ENCODE results near the gene NKPD1.
A peak's percentile ranks its signal among the peaks of the same experiment; 100 is the strongest.
"Not testable (repeated sequence)": the region's sequence is repeated elsewhere in the genome, so short reads cannot be mapped to it uniquely, and the experiment has no call there.

The NKPD1 gene

GRCh38 chr19:45118591-45119355 is 42.0 kb downstream of the NKPD1 start:
- H3K36me3 ChIP-seq (ENCODE audit: control insufficient read depth in 4 of 4, insufficient read depth in 4 of 4, low read length in 3 of 4): not testable (repeated sequence)
- WGBS (ENCODE audit: insufficient coverage): 8% methylated on average over 13 of the region's 18 CpGs
- POLR2A ChIA-PET: interaction anchor here (0.6 to 1.2 kb wide), 5 partner anchors 11 to 744 kb away, joined by 3 read pairs; no protein-coding TSS in a partner anchor

GRCh38 chr19:45118106-45118505 is 42.7 kb downstream of the NKPD1 start:
- H3K9me3 ChIP-seq (ENCODE audit: control extremely low read depth in 1 of 5, control insufficient read depth in 4 of 5, insufficient read depth in 2 of 5, low read depth in 1 of 5, low read length in 4 of 5): no peaks in the 10 kb centered on the region
- peak overlapping the region in 1 of 2 experiments; percentile 40 for H3K27ac ChIP-seq (ENCODE audit: insufficient read depth in 1 of 2, low read depth in 1 of 2, low read length in 2 of 2, poor library complexity in 1 of 2, severe bottlenecking in 2 of 2)
- peaks cover 0 to 1% (median 0%) of the 10 kb centered on the region in 4 experiments for H3K36me3 ChIP-seq (ENCODE audit: control insufficient read depth in 4 of 4, insufficient read depth in 4 of 4, low read length in 3 of 4)
- no peaks in the 10 kb centered on the region for H3K27me3 ChIP-seq (replicated peaks in 2 of 5; ENCODE audit: control insufficient read depth in 4 of 5, insufficient read depth in 5 of 5, low read length in 4 of 5)
- peaks cover 5 to 87% (median 74%) of the 10 kb centered on the region in 4 experiments for H3K4me1 ChIP-seq (ENCODE audit: control extremely low read depth in 1 of 4, control insufficient read depth in 4 of 4, insufficient read depth in 4 of 4, low read length in 3 of 4)
- WGBS (ENCODE audit: insufficient coverage): 66% methylated on average over 3 of the region's 5 CpGs
- ChIA-PET POLR2A (interaction anchor here (0.6 to 1.2 kb wide), 3 partner anchors 13 to 101 kb away, joined by 3 read pairs; no protein-coding TSS in a partner anchor), CTCF (interaction anchor here (0.8 to 3.0 kb wide), 11 partner anchors 8 to 429 kb away, joined by 3 to 15 read pairs (median 3); partner anchors contain the start of gene PPP1R37)
- no peak for DNase-seq
- H3K4me3 ChIP-seq (ENCODE audit: control insufficient read depth in 1 of 7, extremely low read depth in 1 of 7, insufficient read depth in 4 of 7, low read depth in 2 of 7, low read length in 6 of 7): peak overlapping the region in 4 of 7 experiments; percentile 12 to 60 (median 31)

More at GRCh38 chr19:45118591-45119355, 42.0 kb downstream of the NKPD1 start:
- Histone ChIP-seq H3K4me3 (ENCODE audit: control insufficient read depth in 1 of 7, extremely low read depth in 1 of 7, insufficient read depth in 4 of 7, low read depth in 2 of 7, low read length in 6 of 7) (peak overlapping the region in 4 of 7 experiments; percentile 6 to 60 (median 22)), H3K4me1 (ENCODE audit: control extremely low read depth in 1 of 4, control insufficient read depth in 4 of 4, insufficient read depth in 4 of 4, low read length in 3 of 4) (peaks cover 5 to 83% (median 69%) of the 10 kb centered on the region in 4 experiments), H3K27ac (ENCODE audit: insufficient read depth in 1 of 2, low read depth in 1 of 2, low read length in 2 of 2, poor library complexity in 1 of 2, severe bottlenecking in 2 of 2) (peak overlapping the region in 1 of 2 experiments; percentile 40)
- not testable (repeated sequence) for H3K9me3 ChIP-seq (ENCODE audit: control extremely low read depth in 1 of 5, control insufficient read depth in 4 of 5, insufficient read depth in 2 of 5, low read depth in 1 of 5, low read length in 4 of 5); H3K27me3 ChIP-seq (replicated peaks in 2 of 5; ENCODE audit: control insufficient read depth in 4 of 5, insufficient read depth in 5 of 5, low read length in 4 of 5)
- DNase-seq: peak in 2 of 3 donors; percentile 76 to 82
- CTCF ChIA-PET: interaction anchor here (0.9 to 3.0 kb wide), 8 partner anchors 16 to 221 kb away, joined by 3 to 15 read pairs (median 3); partner anchors contain the start of gene PPP1R37

GRCh38 chr19:45117671-45118070 is 43.1 kb downstream of the NKPD1 start:
- 84% methylated on average over 12 of the region's 12 CpGs for WGBS (ENCODE audit: insufficient coverage)
- no peaks in the 10 kb centered on the region for H3K36me3 ChIP-seq (ENCODE audit: control insufficient read depth in 4 of 4, insufficient read depth in 4 of 4, low read length in 3 of 4)
- ChIA-PET POLR2A (no interaction called here), CTCF (interaction anchor here (0.8 to 3.0 kb wide), 9 partner anchors 9 to 428 kb away, joined by 3 to 15 read pairs (median 3); partner anchors contain the start of gene PPP1R37)
- no peak overlapping the region for H3K27ac ChIP-seq (ENCODE audit: insufficient read depth in 1 of 2, low read depth in 1 of 2, low read length in 2 of 2, poor library complexity in 1 of 2, severe bottlenecking in 2 of 2)
- H3K27me3 ChIP-seq (replicated peaks in 2 of 5; ENCODE audit: control insufficient read depth in 4 of 5, insufficient read depth in 5 of 5, low read length in 4 of 5): no peaks in the 10 kb centered on the region
- H3K4me3 ChIP-seq (ENCODE audit: control insufficient read depth in 1 of 7, extremely low read depth in 1 of 7, insufficient read depth in 4 of 7, low read depth in 2 of 7, low read length in 6 of 7): peak overlapping the region in 3 of 7 experiments; percentile 33 to 42 (median 40)
- no peaks in the 10 kb centered on the region for H3K9me3 ChIP-seq (ENCODE audit: control extremely low read depth in 1 of 5, control insufficient read depth in 4 of 5, insufficient read depth in 2 of 5, low read depth in 1 of 5, low read length in 4 of 5)
- H3K4me1 ChIP-seq (ENCODE audit: control extremely low read depth in 1 of 4, control insufficient read depth in 4 of 4, insufficient read depth in 4 of 4, low read length in 3 of 4): peaks cover 5 to 87% (median 75%) of the 10 kb centered on the region in 4 experiments
- DNase-seq: no peak

- Histone ChIP-seq H3K27ac (ENCODE audit: insufficient read depth in 1 of 2, low read depth in 1 of 2, low read length in 2 of 2, poor library complexity in 1 of 2, severe bottlenecking in 2 of 2) (no peak overlapping the region), H3K9me3 (ENCODE audit: control extremely low read depth in 1 of 5, control insufficient read depth in 4 of 5, insufficient read depth in 2 of 5, low read depth in 1 of 5, low read length in 4 of 5) (no peaks in the 10 kb centered on the region), H3K4me3 (ENCODE audit: control insufficient read depth in 1 of 7, extremely low read depth in 1 of 7, insufficient read depth in 4 of 7, low read depth in 2 of 7, low read length in 6 of 7) (peak overlapping the region in 4 of 7 experiments; percentile 4 to 42 (median 36)), H3K4me1 (ENCODE audit: control extremely low read depth in 1 of 4, control insufficient read depth in 4 of 4, insufficient read depth in 4 of 4, low read length in 3 of 4) (peaks cover 5 to 82% (median 70%) of the 10 kb centered on the region in 4 experiments), H3K27me3 (replicated peaks in 2 of 5; ENCODE audit: control insufficient read depth in 4 of 5, insufficient read depth in 5 of 5, low read length in 4 of 5) (no peaks in the 10 kb centered on the region), H3K36me3 (ENCODE audit: control insufficient read depth in 4 of 4, insufficient read depth in 4 of 4, low read length in 3 of 4) (no peaks in the 10 kb centered on the region)
- peak; percentile 58 to 92 (median 89) for DNase-seq
- POLR2A ChIA-PET: no interaction called here
- CTCF ChIA-PET: interaction anchor here (0.8 to 3.0 kb wide), 6 partner anchors 9 to 428 kb away, joined by 3 to 15 read pairs (median 6); partner anchors contain the start of gene PPP1R37
- 2% methylated on average over 14 of the region's 16 CpGs for WGBS (ENCODE audit: insufficient coverage)
These were observed 43.6 kb downstream of the NKPD1 start for GRCh38 chr19:45117167-45117594.

DNA sequence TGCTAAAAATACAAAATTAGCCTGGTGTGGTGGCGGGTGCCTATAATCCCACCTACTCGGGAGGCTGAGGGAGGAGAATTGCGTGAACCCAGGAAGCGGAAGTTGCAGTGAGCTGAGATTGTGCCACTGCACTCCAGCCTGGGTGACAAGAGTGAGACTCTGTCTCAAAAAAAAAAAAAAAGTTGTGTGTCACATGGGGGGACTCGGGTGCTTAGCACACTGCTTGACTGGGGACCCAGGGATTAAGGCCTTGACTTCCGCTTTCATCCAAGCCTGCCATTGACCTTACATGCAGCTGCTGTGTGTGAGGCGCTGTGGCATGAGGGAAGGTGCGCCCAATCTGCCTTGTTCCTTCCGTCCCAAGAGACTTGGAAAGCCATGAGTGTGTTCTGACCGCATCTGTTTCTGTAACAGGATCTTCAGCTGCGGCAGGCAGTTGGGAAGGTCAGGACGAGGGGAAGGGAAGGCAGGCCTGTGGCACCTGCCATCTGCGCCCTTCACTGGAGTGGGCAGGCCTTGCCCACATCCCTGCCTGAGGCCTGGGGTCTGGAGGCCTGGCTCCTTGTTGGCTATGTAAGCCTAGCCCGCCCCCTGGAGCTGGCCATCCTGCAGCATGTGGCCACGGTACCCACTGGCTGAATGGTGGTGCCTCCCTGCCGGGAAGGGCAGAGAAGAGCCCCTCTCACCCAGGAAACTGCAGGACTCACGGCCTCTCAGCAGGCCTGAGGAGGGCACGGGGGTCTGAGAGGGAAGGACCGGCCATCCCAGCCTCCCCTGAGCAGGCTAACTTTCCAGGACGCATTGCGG is 44.8 kb downstream of the NKPD1 start:
- Histone ChIP-seq H3K36me3 (ENCODE audit: control insufficient read depth in 4 of 4, insufficient read depth in 4 of 4, low read length in 3 of 4) (no peaks in the 10 kb centered on the region), H3K4me3 (ENCODE audit: control insufficient read depth in 1 of 7, extremely low read depth in 1 of 7, insufficient read depth in 4 of 7, low read depth in 2 of 7, low read length in 6 of 7) (no peak overlapping the region), H3K27me3 (replicated peaks in 2 of 5; ENCODE audit: control insufficient read depth in 4 of 5, insufficient read depth in 5 of 5, low read length in 4 of 5) (no peaks in the 10 kb centered on the region), H3K4me1 (ENCODE audit: control extremely low read depth in 1 of 4, control insufficient read depth in 4 of 4, insufficient read depth in 4 of 4, low read length in 3 of 4) (peaks cover 5 to 76% (median 60%) of the 10 kb centered on the region in 4 experiments), H3K27ac (ENCODE audit: insufficient read depth in 1 of 2, low read depth in 1 of 2, low read length in 2 of 2, poor library complexity in 1 of 2, severe bottlenecking in 2 of 2) (no peak overlapping the region), H3K9me3 (ENCODE audit: control extremely low read depth in 1 of 5, control insufficient read depth in 4 of 5, insufficient read depth in 2 of 5, low read depth in 1 of 5, low read length in 4 of 5) (no peaks in the 10 kb centered on the region)
- CTCF ChIA-PET: interaction anchor here (0.6 to 2.2 kb wide), 3 partner anchors 11 to 438 kb away, joined by 3 to 7 read pairs (median 4); no protein-coding TSS in a partner anchor
- DNase-seq: peak in 1 of 3 donors; percentile 30
- POLR2A ChIA-PET: no interaction called here
- WGBS (ENCODE audit: insufficient coverage): 95% methylated on average over 21 of the region's 21 CpGs

DNA sequence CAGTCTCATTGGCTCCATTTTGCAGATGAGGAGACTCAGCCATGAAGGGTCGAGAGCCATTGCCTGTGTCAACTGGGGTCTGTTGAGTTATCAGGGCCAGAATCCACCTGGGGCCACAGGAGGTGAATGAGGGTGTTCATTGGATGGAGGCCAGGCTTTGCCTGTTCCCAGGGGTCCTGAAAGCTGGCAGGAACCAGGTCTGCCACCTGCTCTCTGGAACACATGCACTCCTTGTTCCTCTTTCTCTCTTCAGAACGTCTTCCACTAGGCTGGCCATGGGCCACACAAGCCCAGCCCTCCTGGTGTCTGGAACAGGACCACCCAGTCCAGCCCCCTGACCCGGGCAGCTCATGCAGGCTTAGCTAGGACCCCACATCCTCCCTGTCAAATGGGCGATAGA is 46.7 kb downstream of the NKPD1 start:
- H3K4me1 ChIP-seq (ENCODE audit: control extremely low read depth in 1 of 4, control insufficient read depth in 4 of 4, insufficient read depth in 4 of 4, low read length in 3 of 4): peaks cover 2 to 78% (median 57%) of the 10 kb centered on the region in 4 experiments
- ChIA-PET CTCF (interaction anchor here (1.4 to 4.8 kb wide), 4 partner anchors 12 to 85 kb away, joined by 3 to 32 read pairs (median 6); no protein-coding TSS in a partner anchor), POLR2A (no interaction called here)
- H3K9me3 ChIP-seq (ENCODE audit: control extremely low read depth in 1 of 5, control insufficient read depth in 4 of 5, insufficient read depth in 2 of 5, low read depth in 1 of 5, low read length in 4 of 5): no peaks in the 10 kb centered on the region
- 89% methylated on average over 2 of the region's 4 CpGs for WGBS (ENCODE audit: insufficient coverage)
- no peaks in the 10 kb centered on the region for H3K27me3 ChIP-seq (replicated peaks in 2 of 5; ENCODE audit: control insufficient read depth in 4 of 5, insufficient read depth in 5 of 5, low read length in 4 of 5)
- peak in 2 of 3 donors; percentile 25 to 39 for DNase-seq
- no peak overlapping the region for H3K4me3 ChIP-seq (ENCODE audit: control insufficient read depth in 1 of 7, extremely low read depth in 1 of 7, insufficient read depth in 4 of 7, low read depth in 2 of 7, low read length in 6 of 7)
- H3K36me3 ChIP-seq (ENCODE audit: control insufficient read depth in 4 of 4, insufficient read depth in 4 of 4, low read length in 3 of 4): peaks cover 0 to 3% (median 0%) of the 10 kb centered on the region in 4 experiments
- H3K27ac ChIP-seq (ENCODE audit: insufficient read depth in 1 of 2, low read depth in 1 of 2, low read length in 2 of 2, poor library complexity in 1 of 2, severe bottlenecking in 2 of 2): no peak overlapping the region
